HTR-8/SVneo (cell line): ENCODE data around the gene GPT2.
"Not testable (repeated sequence)": the region's sequence is repeated elsewhere in the genome, so short reads cannot be mapped to it uniquely, and the experiment has no call there.

Source experiments
- DNase-seq: peaks from one replicate; pipeline ENCODE4 v3.0.0; 2011; ENCODE audit warnings: low spot score, mixed read lengths; ENCODE audit not compliant: insufficient read length
- FAIRE-seq: peaks from 2 replicates; lab custom pipeline; 2011; peaks lifted over from hg19 to GRCh38; lab: Jason Lieb, UNC

GPT2 gene

DNA sequence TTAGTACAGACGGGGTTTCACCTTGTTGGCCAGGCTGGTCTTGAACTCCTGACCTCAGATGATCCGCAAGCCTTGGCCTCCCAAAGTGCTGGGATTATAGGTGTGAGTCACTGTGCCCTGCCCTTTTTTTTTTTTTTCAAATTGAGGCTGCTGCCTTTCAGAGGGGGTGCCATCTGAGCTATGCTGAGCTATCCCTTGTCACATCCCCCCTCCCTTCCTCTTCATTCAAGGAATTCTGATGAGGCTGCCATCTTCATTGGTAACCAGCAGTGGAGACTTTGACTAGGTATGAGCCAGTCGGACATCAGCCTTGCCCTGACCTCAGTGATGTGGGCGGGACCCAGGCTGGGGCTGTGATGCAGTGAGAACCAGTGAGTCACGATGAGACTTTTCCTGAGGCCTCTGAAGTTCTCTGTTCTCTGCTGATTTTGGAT lies 24.4 kb upstream of the GPT2 start:
- peak; percentile 16 for FAIRE-seq
- DNase-seq = peak; percentile 71

GRCh38 chr16:46862555-46863447 lies 21.4 kb upstream of the GPT2 start:
- no peak for FAIRE-seq
- no peak for DNase-seq

- DNase-seq (no peak), FAIRE-seq (no peak)
These were observed 17.9 kb upstream of the GPT2 start for GRCh38 chr16:46866286-46866685.

- FAIRE-seq = not testable (repeated sequence)
These were observed 16.7 kb upstream of the GPT2 start for GRCh38 chr16:46867486-46867885.

GRCh38 chr16:46868891-46869290 lies 15.3 kb upstream of the GPT2 start:
- DNase-seq, FAIRE-seq: not testable (repeated sequence)

More at GRCh38 chr16:46867486-46867885, 16.7 kb upstream of the GPT2 start:
- DNase-seq = not testable (repeated sequence)

- no peak for DNase-seq
- FAIRE-seq = no peak
These were observed 12.6 kb upstream of the GPT2 start for GRCh38 chr16:46871597-46871996.

GRCh38 chr16:46873201-46873600 lies 11.0 kb upstream of the GPT2 start:
- DNase-seq = no peak
- no peak for FAIRE-seq

DNA sequence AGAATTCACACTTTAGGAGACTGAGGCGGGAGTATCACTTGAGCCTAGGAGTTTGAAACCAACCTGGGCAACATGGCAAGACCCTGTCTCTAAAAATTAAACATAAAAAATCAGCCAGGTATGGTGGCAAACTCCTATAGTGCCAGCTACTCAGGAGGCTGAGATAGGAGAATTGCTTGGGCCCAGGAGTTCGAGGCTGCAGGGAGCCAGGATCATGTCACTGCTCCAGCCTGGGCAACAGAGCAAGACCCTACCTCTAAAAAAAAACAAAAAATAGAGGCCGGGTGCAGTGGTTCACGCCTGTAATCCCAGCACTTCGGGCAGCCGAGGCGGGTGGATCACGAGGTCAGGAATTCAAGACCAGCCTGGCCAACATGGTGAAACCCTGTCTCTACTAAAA lies 8.9 kb upstream of the GPT2 start:
- FAIRE-seq (no peak), DNase-seq (no peak)

- no peak for FAIRE-seq
- DNase-seq = no peak
These were observed 1.7 kb upstream of the GPT2 start for GRCh38 chr16:46882304-46882939.

DNA sequence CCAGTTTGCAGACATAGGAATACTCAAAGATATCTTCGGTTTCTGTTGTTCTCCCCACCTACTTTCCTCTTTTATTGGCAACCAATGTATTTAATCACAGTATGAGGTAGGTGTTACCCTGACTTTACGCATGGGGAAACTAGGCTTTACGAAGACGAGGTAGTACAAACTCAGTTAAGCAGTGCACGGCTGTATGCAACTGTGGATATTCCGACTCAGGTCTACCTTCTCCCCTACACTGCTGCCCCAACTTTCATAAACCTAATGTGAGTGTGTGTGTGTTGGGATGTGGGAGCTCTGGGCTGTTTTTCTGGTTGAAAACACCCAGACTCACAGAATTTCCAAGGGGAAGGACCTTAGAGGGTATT lies 1.2 kb upstream of the GPT2 start:
- FAIRE-seq (no peak), DNase-seq (no peak)

DNA sequence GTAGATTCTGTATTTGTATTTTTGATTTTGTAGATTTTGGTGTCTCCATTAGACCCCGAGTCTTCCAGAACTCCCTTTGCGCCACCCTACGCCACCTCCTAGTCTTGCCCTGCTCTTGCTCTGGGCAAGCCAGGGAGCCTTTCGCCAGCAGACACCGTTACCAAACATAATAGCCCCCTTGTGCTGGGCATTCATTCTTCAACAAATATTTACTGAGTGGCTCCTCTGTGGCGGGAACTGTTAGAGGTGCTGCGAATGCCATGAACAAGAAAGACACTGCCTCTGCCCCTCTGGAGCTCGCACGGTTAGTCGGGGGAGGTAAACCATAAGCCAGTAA lies 841 bp upstream of the GPT2 start:
- DNase-seq (no peak), FAIRE-seq (no peak)

DNA sequence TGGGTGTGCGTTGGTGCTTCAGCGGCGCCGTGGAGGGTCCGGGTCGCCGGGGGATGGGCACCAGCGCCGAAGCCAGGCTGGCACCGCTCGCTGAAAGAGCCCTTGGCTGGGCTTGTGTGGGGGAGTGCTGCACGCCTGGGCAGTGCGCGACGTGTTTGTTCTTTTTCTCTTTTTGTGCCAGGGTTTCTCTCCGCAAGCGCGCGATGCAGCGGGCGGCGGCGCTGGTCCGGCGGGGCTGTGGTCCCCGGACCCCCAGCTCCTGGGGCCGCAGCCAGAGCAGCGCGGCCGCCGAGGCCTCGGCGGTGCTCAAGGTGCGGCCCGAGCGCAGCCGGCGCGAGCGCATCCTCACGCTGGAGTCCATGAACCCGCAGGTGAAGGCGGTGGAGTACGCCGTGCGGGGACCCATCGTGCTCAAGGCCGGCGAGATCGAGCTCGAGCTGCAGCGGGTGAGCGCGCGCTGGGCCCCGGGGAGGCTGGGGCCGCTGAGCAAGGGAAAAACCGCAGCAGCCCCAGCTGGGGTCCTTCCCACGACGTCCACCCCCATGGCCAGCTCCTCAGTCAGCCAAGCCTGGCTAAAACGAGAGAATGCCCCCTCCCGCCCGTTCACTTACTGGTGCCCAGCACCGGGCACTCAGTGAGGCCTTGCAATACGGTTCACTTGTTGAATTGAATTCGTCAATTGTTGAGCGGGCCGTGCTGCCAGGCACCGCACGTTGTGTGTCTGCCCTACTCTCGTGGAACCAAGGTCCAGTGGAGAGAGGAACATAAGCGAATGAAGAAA lies 541 bp downstream of the GPT2 start:
- no peak for DNase-seq
- no peak for FAIRE-seq

- DNase-seq = no peak
- FAIRE-seq = no peak
These were observed 2.0 kb downstream of the GPT2 start for GRCh38 chr16:46885960-46886763.

GRCh38 chr16:46886764-46887523 lies 2.8 kb downstream of the GPT2 start:
- DNase-seq (no peak), FAIRE-seq (no peak)

GRCh38 chr16:46887524-46887854 lies 3.3 kb downstream of the GPT2 start:
- DNase-seq (no peak), FAIRE-seq (no peak)

DNA sequence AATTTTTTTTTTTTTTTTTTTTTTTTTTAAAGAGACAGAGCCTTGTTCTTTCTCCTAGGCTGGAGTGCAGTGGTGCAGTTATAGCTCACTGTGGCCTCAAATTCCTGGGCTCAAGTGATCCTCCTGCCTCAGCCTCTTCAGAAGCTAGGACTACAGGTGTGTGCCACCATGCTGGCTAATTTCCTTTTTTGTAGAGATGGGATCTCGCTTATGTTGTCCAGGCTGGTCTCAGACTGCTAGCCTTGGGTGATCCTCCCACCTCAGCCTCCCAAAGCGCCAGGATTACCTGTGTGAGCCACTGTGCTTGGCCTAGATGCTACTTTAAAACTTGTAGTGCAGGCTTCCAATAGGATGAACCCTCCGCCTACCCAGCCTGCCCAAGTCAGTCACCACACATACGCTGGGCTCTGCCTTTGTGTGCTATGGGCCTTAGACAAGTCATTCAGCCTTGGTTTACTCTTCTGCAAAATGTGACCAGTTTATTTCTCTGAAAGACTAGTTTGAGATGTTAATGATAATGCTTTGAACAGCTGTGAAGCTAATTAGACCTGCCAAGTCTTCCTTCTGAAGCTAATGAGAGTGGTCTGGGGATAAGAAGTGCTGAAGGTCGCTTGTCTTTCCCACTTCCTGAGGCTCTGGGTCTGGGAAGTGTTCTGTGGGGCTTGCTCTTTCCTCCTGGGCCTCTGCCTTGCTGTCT lies 5.2 kb downstream of the GPT2 start:
- no peak for DNase-seq
- FAIRE-seq = no peak

DNA sequence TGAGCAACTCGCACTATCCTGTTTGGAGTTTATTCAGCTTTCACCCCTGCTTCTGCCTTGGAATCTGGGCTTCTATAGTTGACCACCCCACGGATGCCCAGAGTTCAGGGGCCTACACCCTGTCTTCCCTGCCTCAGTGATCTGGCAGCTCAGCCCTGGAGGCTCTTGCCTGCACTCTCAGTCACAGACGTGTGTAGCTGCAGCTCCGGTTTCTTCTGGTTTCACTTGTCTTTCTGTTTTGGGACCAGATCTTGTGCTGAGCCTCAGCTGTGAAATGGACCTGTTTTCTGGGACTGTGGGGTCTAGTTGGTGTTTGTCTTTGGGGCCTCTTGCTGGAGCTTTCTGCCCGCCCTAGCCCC lies 5.8 kb downstream of the GPT2 start:
- DNase-seq = no peak
- FAIRE-seq = no peak

- FAIRE-seq (no peak), DNase-seq (no peak)
These were observed 7.7 kb downstream of the GPT2 start for GRCh38 chr16:46891910-46892309.

DNA sequence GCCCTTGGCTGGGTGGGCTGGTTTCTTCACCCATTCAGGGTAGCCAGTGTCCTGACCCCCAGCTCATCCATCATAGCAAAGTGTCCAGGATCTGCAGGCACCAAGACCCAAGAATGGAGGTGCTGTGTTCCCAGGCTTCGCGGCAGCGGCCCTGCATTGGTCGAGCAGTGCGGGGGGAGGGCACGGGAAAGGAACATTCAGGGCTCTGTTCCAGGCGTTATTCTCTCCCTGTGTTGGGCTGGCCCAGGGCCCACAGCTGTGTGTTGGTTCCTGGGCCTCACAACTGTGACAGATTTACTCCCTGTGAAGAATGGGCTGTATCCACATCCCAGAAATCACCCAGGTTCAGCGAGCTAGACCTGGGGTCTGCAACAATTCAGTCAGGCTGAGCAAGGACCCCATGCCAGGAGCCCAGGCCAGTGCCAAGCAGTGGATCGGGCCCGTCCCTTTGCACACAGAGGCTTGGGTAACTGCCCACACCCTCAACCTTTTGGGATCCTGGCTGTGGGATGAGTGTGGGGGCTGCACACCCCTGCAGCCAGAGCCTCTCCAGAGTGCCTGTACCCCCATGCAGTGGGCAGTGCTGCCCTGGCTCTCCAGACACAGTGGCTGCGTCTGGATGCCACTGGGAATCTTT lies 10.0 kb downstream of the GPT2 start:
- FAIRE-seq = no peak

More for the DNA sequence above, 10.0 kb downstream of the GPT2 start:
- no peak for DNase-seq
